HG03439 (cell line): ENCODE measurements around the gene OPN1MW3.
"Not testable (repeated sequence)": the region's sequence is repeated elsewhere in the genome, so short reads cannot be mapped to it uniquely, and the experiment has no call there.

ENCODE experiments used
- ATAC-seq: cut with Tn5 transposase; IDR thresholded peaks from one replicate; pipeline ENCODE4 v1.9.1; 2021; ENCODE audit warnings: mild to moderate bottlenecking, moderate library complexity; ENCODE audit not compliant: unreplicated experiment

OPN1MW3 gene

GRCh38 chrX:154295664-154296310, 38.4 kb downstream of the OPN1MW3 start, which contains the start of gene TKTL1:
Gene TKTL1, plus strand, starts transcription at chrX:154295795. Its CDS starts 65 bp downstream, at chrX:154295860.
- no peak for ATAC-seq

DNA sequence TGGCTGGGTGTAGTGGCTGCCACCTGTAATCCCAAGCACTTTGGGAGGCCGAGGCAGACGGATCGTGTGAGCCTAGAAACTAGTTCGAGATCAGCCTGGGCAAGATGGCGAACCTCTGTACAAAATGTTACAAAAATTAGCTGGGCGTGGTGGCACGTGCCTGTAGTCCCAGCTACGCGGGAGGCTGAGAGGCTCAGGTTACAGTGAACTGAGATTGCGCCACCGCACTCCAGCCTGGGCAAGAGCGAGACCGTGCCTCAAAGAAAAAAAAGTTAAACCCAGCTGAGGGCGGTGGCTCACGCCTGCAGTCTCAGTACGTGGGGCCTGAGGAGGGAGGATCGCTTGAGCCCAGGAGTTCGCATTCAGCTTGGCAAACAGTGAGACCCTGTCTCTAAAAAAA, 39.3 kb downstream of the OPN1MW3 start:
- no peak for ATAC-seq

DNA sequence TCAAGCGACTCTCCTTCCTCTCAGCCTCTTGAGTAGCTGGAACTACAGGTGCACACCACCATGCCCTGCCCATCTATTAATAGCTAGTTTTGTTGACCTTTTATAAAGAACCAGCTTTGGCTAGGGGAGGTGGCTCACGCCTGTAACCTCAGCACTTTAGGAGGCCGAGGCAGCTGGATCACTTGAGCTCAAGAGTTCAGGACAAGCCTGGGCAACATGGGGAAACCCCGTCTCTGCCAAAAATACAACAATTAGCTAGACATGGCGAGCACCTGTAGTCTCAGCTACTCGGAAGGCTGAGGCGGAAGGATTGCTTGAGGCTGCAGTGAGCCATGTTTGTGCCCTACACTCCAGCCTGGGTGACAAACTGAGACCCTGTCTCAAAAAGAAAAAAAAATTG, 40.9 kb downstream of the OPN1MW3 start:
- peak; percentile 59 for ATAC-seq

GRCh38 chrX:154300816-154301215, 43.4 kb downstream of the OPN1MW3 start:
- ATAC-seq, result no peak

GRCh38 chrX:154302998-154303397, 45.6 kb downstream of the OPN1MW3 start:
- ATAC-seq, result not testable (repeated sequence)

DNA sequence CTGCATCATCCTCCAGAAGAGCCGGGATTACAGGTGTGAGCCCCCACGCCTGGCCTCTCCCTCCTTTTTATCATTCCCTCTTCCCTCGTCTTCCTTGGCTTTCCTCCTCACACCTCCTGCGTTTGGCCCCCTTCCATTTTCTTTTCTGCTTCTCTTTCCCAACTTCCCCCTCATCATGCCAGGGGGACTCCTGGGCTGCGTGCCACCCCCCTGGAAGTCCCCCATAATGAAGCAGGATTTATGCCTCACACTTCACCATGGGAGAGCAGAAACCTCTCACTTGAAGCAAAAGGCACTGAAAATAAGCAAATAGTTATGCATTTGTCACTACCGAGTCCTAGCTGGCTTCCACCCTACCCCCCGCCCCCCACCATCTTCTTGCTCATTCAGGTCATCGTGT, 46.1 kb downstream of the OPN1MW3 start:
- ATAC-seq, result no peak

GRCh38 chrX:154304846-154305245, 47.5 kb downstream of the OPN1MW3 start:
- ATAC-seq, result no peak

DNA sequence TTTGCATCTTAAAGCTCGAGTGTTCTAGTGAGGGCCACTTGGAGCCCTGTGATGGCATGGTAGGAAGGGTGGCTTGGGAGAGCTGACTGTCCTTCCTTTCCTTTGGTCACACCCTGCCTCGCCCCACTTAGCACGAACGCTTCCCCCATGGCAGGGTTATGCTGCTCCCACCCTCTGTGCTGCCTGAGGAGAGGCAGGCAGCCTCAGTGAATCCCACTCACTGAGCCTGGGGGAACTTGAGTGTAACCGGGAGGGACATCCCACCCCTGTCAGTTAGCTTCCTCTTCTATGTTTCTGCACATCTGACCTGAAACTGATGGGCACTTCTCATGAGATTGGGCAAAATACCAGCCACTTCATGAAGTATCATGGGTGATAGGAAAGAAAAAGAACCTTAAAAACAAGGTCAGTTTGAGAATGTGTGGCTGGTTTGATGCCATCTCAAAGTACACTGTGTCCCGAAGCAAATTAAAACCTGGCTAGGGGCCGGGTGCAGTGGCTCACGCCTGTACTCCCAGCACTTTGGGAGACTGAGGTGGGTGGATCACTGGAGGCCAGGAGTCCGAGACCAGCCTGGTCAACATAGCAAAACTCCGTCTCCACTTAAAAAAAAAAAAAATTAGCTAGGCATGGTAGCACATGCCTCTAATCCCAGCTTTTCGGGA, 48.3 kb downstream of the OPN1MW3 start:
- ATAC-seq, result no peak

- ATAC-seq, result no peak
These were observed 49.8 kb downstream of the OPN1MW3 start for GRCh38 chrX:154307202-154307601.

DNA sequence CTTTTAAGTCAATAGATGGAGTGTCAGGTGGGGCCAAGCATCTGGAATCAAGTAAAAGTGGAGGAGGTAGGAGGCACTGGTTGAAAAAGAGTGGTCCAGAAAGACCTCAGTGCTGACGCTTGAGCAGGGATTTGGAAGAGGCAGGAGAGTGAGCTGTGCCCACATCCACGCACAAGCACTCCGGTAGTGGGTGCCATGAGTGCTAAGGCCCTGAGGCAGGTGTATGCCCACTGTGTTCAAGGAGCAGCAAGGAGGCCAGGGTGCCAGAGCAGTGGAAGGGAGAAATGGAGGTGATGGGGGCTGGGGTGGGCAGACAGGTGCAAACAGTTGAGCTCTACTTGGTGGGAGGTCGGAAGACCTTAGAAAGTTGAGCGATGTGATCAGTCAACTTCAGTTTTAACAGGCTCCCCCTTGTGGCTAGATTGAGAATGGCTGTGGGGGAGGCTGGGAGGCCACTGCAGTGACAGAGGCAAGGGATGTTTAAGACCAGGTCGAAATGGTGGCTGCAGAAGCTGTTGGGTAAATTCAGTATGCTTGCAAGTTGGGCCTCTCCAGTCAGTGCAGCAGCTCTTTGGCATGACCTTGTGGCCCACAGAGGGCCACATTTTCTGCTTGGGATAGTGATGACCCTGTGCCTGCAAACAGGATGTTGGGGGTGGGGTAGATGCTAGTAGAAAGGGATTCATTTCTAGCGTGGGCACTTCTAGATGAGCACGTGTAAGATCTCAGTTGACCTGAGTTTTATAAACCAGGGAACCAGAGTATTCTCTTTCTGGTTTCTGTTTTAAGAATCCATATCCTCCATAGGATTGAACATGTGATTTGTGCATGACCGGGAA, 50.9 kb downstream of the OPN1MW3 start:
- ATAC-seq, result no peak

- ATAC-seq, result no peak
These were observed 51.8 kb downstream of the OPN1MW3 start for GRCh38 chrX:154309041-154309775.

- no peak for ATAC-seq
These were observed 53.5 kb downstream of the OPN1MW3 start for GRCh38 chrX:154310616-154311536.

DNA sequence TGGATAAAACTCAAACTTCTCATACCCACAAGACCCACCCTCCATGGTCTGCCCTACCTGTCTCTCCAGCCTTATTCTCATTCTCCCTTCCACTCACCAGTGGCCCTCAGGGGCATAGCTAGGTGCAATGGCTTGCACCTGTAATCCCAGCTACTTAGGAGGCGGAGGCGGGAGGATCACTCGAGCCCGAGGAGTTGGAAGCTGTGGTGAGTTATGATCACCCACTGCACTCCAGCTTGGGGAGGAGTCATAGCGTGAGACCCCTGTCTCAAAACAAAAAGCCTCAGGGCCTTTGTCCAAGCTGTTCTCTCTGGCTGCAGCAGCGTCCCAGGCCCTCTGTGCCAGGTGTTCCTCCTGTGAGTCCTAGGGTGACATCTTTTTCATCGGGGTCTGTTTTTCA, 54.7 kb downstream of the OPN1MW3 start:
- no peak for ATAC-seq

GRCh38 chrX:154313147-154313546, 55.8 kb downstream of the OPN1MW3 start:
- no peak for ATAC-seq

- no peak for ATAC-seq
These were observed 58.0 kb downstream of the OPN1MW3 start for GRCh38 chrX:154315416-154315815.

DNA sequence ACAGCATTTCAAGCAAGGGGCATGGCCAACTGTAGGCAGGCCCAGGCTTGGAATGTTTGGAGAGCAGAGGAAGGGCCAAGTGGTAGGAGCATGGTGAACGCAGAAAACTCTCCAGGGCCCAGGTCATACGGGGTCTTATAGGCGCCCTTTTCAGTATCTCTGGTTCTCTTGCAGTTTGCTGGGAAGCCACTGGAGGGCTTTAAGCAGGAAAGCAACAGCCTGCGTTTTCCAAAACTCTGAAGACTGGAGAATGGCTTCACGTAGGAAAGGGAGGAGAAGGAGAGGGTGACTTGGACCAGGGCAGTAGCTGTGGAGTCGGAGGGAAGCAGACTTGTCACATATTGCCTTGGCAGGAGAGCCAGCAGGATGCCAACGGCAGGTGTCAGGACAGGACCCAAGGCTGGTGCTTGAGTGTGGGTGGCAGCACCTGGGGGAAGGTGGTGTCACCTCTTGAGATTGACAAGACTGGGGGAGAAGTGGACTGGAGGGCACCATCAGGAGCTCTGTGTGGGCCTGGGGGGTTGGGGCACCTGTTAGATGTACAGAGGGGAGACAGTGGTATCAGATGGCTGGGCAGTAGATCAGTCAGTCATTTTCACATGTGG, 60.1 kb downstream of the OPN1MW3 start:
- no peak for ATAC-seq

GRCh38 chrX:154320406-154320805, 63.0 kb downstream of the OPN1MW3 start:
- ATAC-seq, result no peak
